ENCODE measurements around the gene UTP4. TPM values are rescaled to one million over a fixed set of nuclear protein-coding genes. Genes with fewer than 3 reads are reported as not detected.

UTP4 gene
- total RNA-seq, 1 experiment from 2014 or later, result 61.7 TPM

GRCh38 chr16:69084289-69084688 lies 48.2 kb upstream of the UTP4 start:
- no peak for DNase-seq (ENCODE audit: low read depth, low spot score)
- ATAC-seq, result no peak
- H3K9me3 ChIP-seq (ENCODE audit: control insufficient read depth, insufficient read depth, low read depth, low read length), result no peaks in the 10 kb centered on the region
- BruUV-seq (replicated peaks), result no TSS peak
- H3K27ac ChIP-seq (ENCODE audit: low read length), result no peak overlapping the region
- ChIA-PET CTCF (no interaction called here), POLR2A (interaction anchor here (0.5 kb wide), 1 partner anchor 68 kb away, joined by 3 read pairs; no protein-coding TSS in a partner anchor)
- intact Hi-C loops (cut with micrococcal nuclease; ENCODE audit: unreplicated experiment) (no loop called here), in situ Hi-C loops (cut with HindIII; ENCODE audit: low pct_unique_long_range_greater_than_20kb, low sequenced_read_pairs) (no loop called here)
- no peaks in the 10 kb centered on the region for H3K27me3 ChIP-seq (ENCODE audit: control insufficient read depth, insufficient read depth, low read length)
- H3K36me3 ChIP-seq (ENCODE audit: control insufficient read depth, insufficient read depth, low read length), result no peaks in the 10 kb centered on the region
- H3K4me3 ChIP-seq (ENCODE audit: low read depth in 2 of 2, low read length in 2 of 2), result no peak overlapping the region
- TF ChIP-seq, protein P1, sequence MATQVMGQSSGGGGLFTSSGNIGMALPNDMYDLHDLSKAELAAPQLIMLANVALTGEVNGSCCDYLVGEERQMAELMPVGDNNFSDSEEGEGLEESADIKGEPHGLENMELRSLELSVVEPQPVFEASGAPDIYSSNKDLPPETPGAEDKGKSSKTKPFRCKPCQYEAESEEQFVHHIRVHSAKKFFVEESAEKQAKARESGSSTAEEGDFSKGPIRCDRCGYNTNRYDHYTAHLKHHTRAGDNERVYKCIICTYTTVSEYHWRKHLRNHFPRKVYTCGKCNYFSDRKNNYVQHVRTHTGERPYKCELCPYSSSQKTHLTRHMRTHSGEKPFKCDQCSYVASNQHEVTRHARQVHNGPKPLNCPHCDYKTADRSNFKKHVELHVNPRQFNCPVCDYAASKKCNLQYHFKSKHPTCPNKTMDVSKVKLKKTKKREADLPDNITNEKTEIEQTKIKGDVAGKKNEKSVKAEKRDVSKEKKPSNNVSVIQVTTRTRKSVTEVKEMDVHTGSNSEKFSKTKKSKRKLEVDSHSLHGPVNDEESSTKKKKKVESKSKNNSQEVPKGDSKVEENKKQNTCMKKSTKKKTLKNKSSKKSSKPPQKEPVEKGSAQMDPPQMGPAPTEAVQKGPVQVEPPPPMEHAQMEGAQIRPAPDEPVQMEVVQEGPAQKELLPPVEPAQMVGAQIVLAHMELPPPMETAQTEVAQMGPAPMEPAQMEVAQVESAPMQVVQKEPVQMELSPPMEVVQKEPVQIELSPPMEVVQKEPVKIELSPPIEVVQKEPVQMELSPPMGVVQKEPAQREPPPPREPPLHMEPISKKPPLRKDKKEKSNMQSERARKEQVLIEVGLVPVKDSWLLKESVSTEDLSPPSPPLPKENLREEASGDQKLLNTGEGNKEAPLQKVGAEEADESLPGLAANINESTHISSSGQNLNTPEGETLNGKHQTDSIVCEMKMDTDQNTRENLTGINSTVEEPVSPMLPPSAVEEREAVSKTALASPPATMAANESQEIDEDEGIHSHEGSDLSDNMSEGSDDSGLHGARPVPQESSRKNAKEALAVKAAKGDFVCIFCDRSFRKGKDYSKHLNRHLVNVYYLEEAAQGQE (IDR thresholded peaks at IDR 0.05; ENCODE audit: insufficient read depth in 1 of 2, low read depth in 2 of 2, low read length in 1 of 2), result no peak
- TF ChIP-seq TCF7L2 (IDR thresholded peaks at IDR 0.05; ENCODE audit: low read depth, low read length) (no peak), CTCF (IDR thresholded peaks at IDR 0.05) (no peak), POLR2AphosphoS5 (IDR thresholded peaks at IDR 0.05; ENCODE audit: low read depth, low read length) (no peak), SIN3A (IDR thresholded peaks at IDR 0.05; ENCODE audit: borderline replicate concordance, insufficient read depth, low read depth, low read length) (no peak)
- peaks cover 5% of the 10 kb centered on the region; the same call in 1 of the 2 replicates for H3K4me1 ChIP-seq (ENCODE audit: control insufficient read depth, insufficient read depth, low read length)

DNA sequence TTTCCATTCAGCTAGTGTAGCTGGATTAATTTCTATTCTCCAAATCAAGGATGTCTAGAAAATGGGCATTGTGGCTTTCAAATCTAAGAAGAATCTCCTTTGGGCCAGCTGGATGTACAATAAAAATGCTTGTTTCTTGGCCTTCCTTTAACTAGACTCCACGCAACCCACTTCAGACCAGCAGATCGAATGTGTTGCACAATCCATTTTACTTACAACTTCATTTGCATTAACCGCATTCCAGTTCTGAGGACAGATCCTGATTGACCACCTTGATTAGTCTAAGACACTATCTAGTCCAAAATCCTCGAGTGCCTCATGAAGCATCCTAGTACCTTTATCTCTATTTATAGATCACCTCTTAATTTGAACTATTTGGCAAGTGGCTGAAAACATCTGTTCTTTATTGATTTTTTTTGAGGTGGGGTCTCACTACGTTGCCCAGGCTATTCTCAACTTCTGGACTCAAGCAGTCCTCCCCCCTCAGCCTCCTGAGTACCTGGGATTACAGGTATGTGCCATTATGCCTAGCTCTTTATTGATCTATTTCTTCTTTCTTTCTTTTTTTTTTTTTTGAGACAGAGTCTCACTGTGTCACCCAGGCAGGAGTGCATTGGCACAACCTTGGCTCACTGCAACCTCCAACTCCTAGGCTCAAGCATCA lies 47.3 kb upstream of the UTP4 start:
- in situ Hi-C loops (cut with HindIII; ENCODE audit: low pct_unique_long_range_greater_than_20kb, low sequenced_read_pairs), result no loop called here
- intact Hi-C loops (cut with micrococcal nuclease; ENCODE audit: unreplicated experiment), result no loop called here
- Histone ChIP-seq H3K9me3 (ENCODE audit: control insufficient read depth, insufficient read depth, low read depth, low read length) (no peaks in the 10 kb centered on the region), H3K4me1 (ENCODE audit: control insufficient read depth, insufficient read depth, low read length) (peaks cover 13% of the 10 kb centered on the region; the same call in 1 of the 2 replicates), H3K27ac (ENCODE audit: low read length) (no peak overlapping the region), H3K36me3 (ENCODE audit: control insufficient read depth, insufficient read depth, low read length) (no peaks in the 10 kb centered on the region), H3K27me3 (ENCODE audit: control insufficient read depth, insufficient read depth, low read length) (no peaks in the 10 kb centered on the region), H3K4me3 (ENCODE audit: low read depth in 2 of 2, low read length in 2 of 2) (no peak overlapping the region)
- ChIA-PET CTCF (no interaction called here), POLR2A (interaction anchor here (0.7 kb wide), 1 partner anchor 16 kb away, joined by 5 read pairs; no protein-coding TSS in a partner anchor)
- no TSS peak for BruUV-seq (replicated peaks)
- ATAC-seq (no peak), DNase-seq (ENCODE audit: low read depth, low spot score) (no peak)
- no peak for TF ChIP-seq CTCF (IDR thresholded peaks at IDR 0.05)
- no peak for TF ChIP-seq POLR2AphosphoS5 (IDR thresholded peaks at IDR 0.05; ENCODE audit: low read depth, low read length)
- no peak for TF ChIP-seq TCF7L2 (IDR thresholded peaks at IDR 0.05; ENCODE audit: low read depth, low read length)
- TF ChIP-seq, protein P1 (IDR thresholded peaks at IDR 0.05; ENCODE audit: insufficient read depth in 1 of 2, low read depth in 2 of 2, low read length in 1 of 2), result no peak
- TF ChIP-seq SIN3A (IDR thresholded peaks at IDR 0.05; ENCODE audit: borderline replicate concordance, insufficient read depth, low read depth, low read length), result no peak

Data from Panc1 (cell line).